ENCODE measurements around the gene MED7.

- TF ChIP-seq CTCF (conservative IDR thresholded peaks at IDR 0.05; ENCODE audit: low read depth, low read length) (no peak), POLR2A (IDR thresholded peaks at IDR 0.05; ENCODE audit: low read depth, low read length) (no peak), FOS (IDR thresholded peaks at IDR 0.05; ENCODE audit: low read depth, low read length) (no peak), RCOR1 (IDR thresholded peaks at IDR 0.05; ENCODE audit: insufficient replicate concordance, low read length) (no peak), MAZ (IDR thresholded peaks at IDR 0.05; ENCODE audit: borderline replicate concordance, low read depth, low read length) (no peak), USF2 (IDR thresholded peaks at IDR 0.05; ENCODE audit: low read depth, low read length) (no peak), RFX5 (IDR thresholded peaks at IDR 0.05; ENCODE audit: low read depth, low read length) (no peak), NFE2L2 (IDR thresholded peaks at IDR 0.05; ENCODE audit: low read depth, low read length) (no peak), RAD21 (IDR thresholded peaks at IDR 0.05; ENCODE audit: low read length) (no peak), SMC3 (IDR thresholded peaks at IDR 0.05; ENCODE audit: low read depth, low read length) (no peak), BHLHE40 (IDR thresholded peaks at IDR 0.05; ENCODE audit: low read depth, low read length) (no peak), CEBPB (IDR thresholded peaks at IDR 0.05; ENCODE audit: low read depth, low read length) (no peak), CHD1 (IDR thresholded peaks at IDR 0.05; ENCODE audit: low read depth, low read length) (no peak)
Observed at GRCh38 chr5:157168286-157168685, 25.6 kb upstream of the MED7 start.

Data from IMR-90 (cell line).